Osteoblast (primary cell): ENCODE measurements around the gene KPNA1. TPM values are rescaled to one million over a fixed set of nuclear protein-coding genes. Genes with fewer than 3 reads are reported as not detected.
A peak's percentile ranks its signal among the peaks of the same experiment; 100 is the strongest.

Source experiments
- DNase-seq: peaks from one replicate; pipeline ENCODE4 v3.0.0; 2011; ENCODE audit warnings: low spot score, mixed read lengths; ENCODE audit not compliant: insufficient read length; ENCODE audit errors: missing footprints
- H2AFZ ChIP-seq: 2 replicates; pipeline ENCODE4 v1.6.0; 2011; ENCODE audit warnings: mild to moderate bottlenecking, low read length
- H3K27ac ChIP-seq: 2 replicates; pipeline ENCODE4 v1.5.1; 2011; ENCODE audit warnings: mild to moderate bottlenecking, low read depth, low read length, moderate library complexity
- H3K27me3 ChIP-seq: 2 replicates; pipeline ENCODE4 v1.6.0; 2012; ENCODE audit warnings: mild to moderate bottlenecking, control low read depth, inconsistent platforms, low read length, moderate library complexity; ENCODE audit not compliant: insufficient read depth
- H3K36me3 ChIP-seq: 2 replicates; pipeline ENCODE4 v1.5.1; 2011; ENCODE audit warnings: mild to moderate bottlenecking, low read length, control low read depth, moderate library complexity; ENCODE audit not compliant: insufficient read depth
- H3K4me1 ChIP-seq: 2 replicates; pipeline ENCODE4 v1.5.1; 2011; ENCODE audit warnings: mild to moderate bottlenecking, low read length, control low read depth, moderate library complexity; ENCODE audit not compliant: insufficient read depth
- H3K4me2 ChIP-seq: 2 replicates; pipeline ENCODE4 v1.6.0; 2011; ENCODE audit warnings: mild to moderate bottlenecking, low read length; ENCODE audit not compliant: insufficient read depth
- H3K4me3 ChIP-seq: fragments of 200-600 bp; sonication (generic); 3 replicates; pipeline ENCODE4 v1.5.1; 2012; ENCODE audit warnings: mild to moderate bottlenecking, low read length, inconsistent platforms; ENCODE audit not compliant: insufficient read depth
- H3K79me2 ChIP-seq: 2 replicates; pipeline ENCODE4 v1.6.0; 2012; ENCODE audit warnings: mild to moderate bottlenecking, low read length, control low read depth, inconsistent platforms; ENCODE audit not compliant: insufficient read depth
- H3K9me3 ChIP-seq: 2 replicates; pipeline ENCODE4 v1.5.1; 2011; ENCODE audit warnings: low read depth, low read length, control low read depth
- H4K20me1 ChIP-seq: 2 replicates; pipeline ENCODE4 v1.6.0; 2012; ENCODE audit warnings: mild to moderate bottlenecking, low read length, control low read depth; ENCODE audit not compliant: insufficient read depth
- CTCF ChIP-seq: IDR thresholded peaks from 2 replicates; pipeline ENCODE4 v1.5.1; 2011; ENCODE audit warnings: mild to moderate bottlenecking, low read depth, low read length, moderate library complexity; ENCODE audit errors: extremely low read depth
- total RNA-seq: library from RNA; depleted of rRNA; stranded (reverse); fragments of >200 nt; gene quantifications from 2 replicates; pipeline ENCODE4 v1.2.3, GENCODE V29; 2012

Gene KPNA1
- total RNA-seq, 1 donor: 48.1 TPM

GRCh38 chr3:122403489-122403888, 111.2 kb downstream of the KPNA1 start:
- no peak overlapping the region for H3K4me2 ChIP-seq
- no peak for TF ChIP-seq CTCF
- H3K27me3 ChIP-seq: no peaks in the 10 kb centered on the region
- no peak overlapping the region for H2AFZ ChIP-seq
- no peaks in the 10 kb centered on the region for H3K9me3 ChIP-seq
- no peak overlapping the region for H3K27ac ChIP-seq
- H3K4me1 ChIP-seq: no peaks in the 10 kb centered on the region
- peak; percentile 46 for DNase-seq
- no peaks in the 10 kb centered on the region for H3K79me2 ChIP-seq
- H3K4me3 ChIP-seq: no peak overlapping the region
- peaks cover 2% of the 10 kb centered on the region for H3K36me3 ChIP-seq
- no peaks in the 10 kb centered on the region for H4K20me1 ChIP-seq

GRCh38 chr3:122398920-122399319, 115.8 kb downstream of the KPNA1 start:
- Histone ChIP-seq H3K36me3 (no peaks in the 10 kb centered on the region), H3K27ac (no peak overlapping the region), H3K4me3 (no peak overlapping the region), H3K79me2 (no peaks in the 10 kb centered on the region), H2AFZ (no peak overlapping the region), H3K4me1 (no peaks in the 10 kb centered on the region), H4K20me1 (no peaks in the 10 kb centered on the region), H3K4me2 (no peak overlapping the region), H3K27me3 (no peaks in the 10 kb centered on the region), H3K9me3 (no peaks in the 10 kb centered on the region)
- TF ChIP-seq CTCF: no peak
- no peak for DNase-seq

GRCh38 chr3:122397201-122397600, 117.5 kb downstream of the KPNA1 start:
- no peak for DNase-seq
- H3K4me1 ChIP-seq: no peaks in the 10 kb centered on the region
- H4K20me1 ChIP-seq: no peaks in the 10 kb centered on the region
- no peaks in the 10 kb centered on the region for H3K27me3 ChIP-seq
- H3K27ac ChIP-seq: no peak overlapping the region
- H3K79me2 ChIP-seq: no peaks in the 10 kb centered on the region
- no peak overlapping the region for H2AFZ ChIP-seq
- H3K4me3 ChIP-seq: no peak overlapping the region
- TF ChIP-seq CTCF: no peak
- H3K36me3 ChIP-seq: no peaks in the 10 kb centered on the region
- H3K9me3 ChIP-seq: no peaks in the 10 kb centered on the region
- no peak overlapping the region for H3K4me2 ChIP-seq

DNA sequence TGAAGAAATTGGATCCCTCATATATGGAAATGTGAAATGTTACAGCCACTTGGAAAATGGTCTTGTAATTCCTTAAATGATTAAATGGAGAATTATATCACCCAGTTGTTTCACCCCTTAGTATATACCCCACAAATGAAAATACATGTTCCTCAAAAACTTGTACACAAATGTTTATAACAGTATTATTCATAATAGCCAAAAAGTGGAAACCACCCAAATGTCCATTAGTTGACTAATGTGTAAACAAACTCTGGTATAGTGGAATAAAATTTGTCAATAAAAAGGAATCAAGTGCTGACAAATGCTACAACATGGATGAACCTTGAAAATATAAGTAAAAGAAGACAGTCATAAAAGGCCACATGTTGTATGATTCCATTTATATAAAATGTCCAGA, 118.2 kb downstream of the KPNA1 start:
- Histone ChIP-seq H3K4me3 (no peak overlapping the region), H3K9me3 (no peaks in the 10 kb centered on the region), H3K36me3 (no peaks in the 10 kb centered on the region), H3K27ac (no peak overlapping the region), H3K27me3 (no peaks in the 10 kb centered on the region), H4K20me1 (no peaks in the 10 kb centered on the region), H3K4me2 (no peak overlapping the region), H3K4me1 (no peaks in the 10 kb centered on the region), H2AFZ (no peak overlapping the region), H3K79me2 (no peaks in the 10 kb centered on the region)
- no peak for TF ChIP-seq CTCF
- DNase-seq: no peak
